ENCODE data around the gene ZNF771. TPM values are rescaled to one million over a fixed set of nuclear protein-coding genes. Genes with fewer than 3 reads are reported as not detected.
A peak's percentile ranks its signal among the peaks of the same experiment; 100 is the strongest.

ZNF771 gene
- total and polyA plus RNA-seq, 9 of the 15 experiments (the other 6 are each of a cell fraction or from before 2014, with no cell fraction given): 1.5 to 12.6 (median 4.4) TPM

GRCh38 chr16:30444231-30445148, 37.1 kb downstream of the ZNF771 start (continued):
- TF ChIP-seq ETV6 (IDR thresholded peaks at IDR 0.05; ENCODE audit: borderline replicate concordance in 1 of 2, low read depth in 2 of 2, low read length in 1 of 2): no peak
- no peak for TF ChIP-seq ETV6 (CRISPR knock-in tag; IDR thresholded peaks at IDR 0.05; ENCODE audit: borderline replicate concordance)
- 0 out of 2 replicates have a peak, but pooled peaks have one; percentile 41 for TF ChIP-seq KAT7 (CRISPR knock-in tag; IDR thresholded peaks at IDR 0.05; ENCODE audit: borderline replicate concordance)
- TF ChIP-seq ZNF253 (CRISPR knock-in tag; conservative IDR thresholded peaks at IDR 0.05): no peak
- 0 out of 2 replicates have a peak, but pooled peaks have one; percentile 42 for TF ChIP-seq ZBTB43 (CRISPR knock-in tag; IDR thresholded peaks at IDR 0.05)
- 0 out of 2 replicates have a peak, but pooled peaks have one; percentile 5 for TF ChIP-seq RUNX1 (IDR thresholded peaks at IDR 0.05; ENCODE audit: low read depth)
- no peak for TF ChIP-seq RNF219 (CRISPR knock-in tag; IDR thresholded peaks at IDR 0.05)
- 0 out of 2 replicates have a peak, but pooled peaks have one; percentile 4 for TF ChIP-seq TEAD4 (IDR thresholded peaks at IDR 0.05; ENCODE audit: low read length)
- no peak for TF ChIP-seq TEAD4 (CRISPR knock-in tag; IDR thresholded peaks at IDR 0.05; ENCODE audit: borderline replicate concordance)
- TF ChIP-seq ZNF175 (CRISPR knock-in tag; IDR thresholded peaks at IDR 0.05; ENCODE audit: low read depth): no peak
- no peak for TF ChIP-seq ZNF408 (CRISPR knock-in tag; IDR thresholded peaks at IDR 0.05; ENCODE audit: low read depth)
- TF ChIP-seq ZNF197 (CRISPR knock-in tag; IDR thresholded peaks at IDR 0.05; ENCODE audit: low read depth): 0 out of 2 replicates have a peak, but pooled peaks have one; percentile 34
- no peak; the same call in 1 of the 2 replicates for TF ChIP-seq CREB3 (tag; conservative IDR thresholded peaks at IDR 0.05; ENCODE audit: low read depth)
- TF ChIP-seq USF1 (CRISPR knock-in tag; IDR thresholded peaks at IDR 0.05): 0 out of 2 replicates have a peak, but pooled peaks have one; percentile 36
- no peak for TF ChIP-seq HMG20A (CRISPR knock-in tag; conservative IDR thresholded peaks at IDR 0.05)
- 0 out of 2 replicates have a peak, but pooled peaks have one; percentile 34 for TF ChIP-seq NKRF (IDR thresholded peaks at IDR 0.05; ENCODE audit: borderline replicate concordance)
- TF ChIP-seq ZKSCAN1 (IDR thresholded peaks at IDR 0.05; ENCODE audit: low read depth, low read length): no peak

Data from K562 (cell line).